Measurements from ENCODE around the gene ZNF669. TPM values are rescaled to one million over a fixed set of nuclear protein-coding genes. Genes with fewer than 3 reads are reported as not detected.

ZNF669 gene
- total RNA-seq, 6 experiments from 2014 or later = 0.90 to 2.6 (median 1.5) TPM

GRCh38 chr1:247070645-247071044, 33.5 kb downstream of the ZNF669 start:
- Histone ChIP-seq H3K27ac (no peak overlapping the region), H3K4me1 (no peaks in the 10 kb centered on the region), H3K9me3 (peaks cover 0 to 2% (median 0%) of the 10 kb centered on the region in 4 donors), H3K36me3 (no peaks in the 10 kb centered on the region), H3K4me3 (no peak overlapping the region), H3K27me3 (no peaks in the 10 kb centered on the region)
- intact Hi-C loops (cut with DNase I) = no loop called here
- WGBS (ENCODE audit: insufficient coverage, low coverage, low lambda C conversion rate, missing lambda C conversion rate) = 89% methylated on average over 3 of the region's 3 CpGs
- ATAC-seq (no peak), DNase-seq (no peak)
- TF ChIP-seq POLR2A (IDR thresholded peaks at IDR 0.05) (no peak), CTCF (IDR thresholded peaks at IDR 0.05) (no peak)

- intact Hi-C loops (cut with DNase I) = no loop called here
- no peak for ATAC-seq
- Histone ChIP-seq H3K27ac (no peak overlapping the region), H3K27me3 (no peaks in the 10 kb centered on the region), H3K4me3 (no peak overlapping the region), H3K36me3 (no peaks in the 10 kb centered on the region), H3K9me3 (peaks cover 0 to 2% (median 0%) of the 10 kb centered on the region in 4 donors), H3K4me1 (no peaks in the 10 kb centered on the region)
- 65% methylated on average over 2 of the region's 3 CpGs for WGBS (ENCODE audit: insufficient coverage, low coverage, low lambda C conversion rate, missing lambda C conversion rate)
- no peak for DNase-seq
- TF ChIP-seq CTCF (IDR thresholded peaks at IDR 0.05) (no peak), POLR2A (IDR thresholded peaks at IDR 0.05) (no peak)
Observed at GRCh38 chr1:247064304-247064703, 39.9 kb downstream of the ZNF669 start.

GRCh38 chr1:247060771-247061170, 43.4 kb downstream of the ZNF669 start:
- DNase-seq = no peak
- TF ChIP-seq POLR2A (IDR thresholded peaks at IDR 0.05) = no peak
- no peak for TF ChIP-seq CTCF (IDR thresholded peaks at IDR 0.05)
- H3K27ac ChIP-seq = no peak overlapping the region
- H3K9me3 ChIP-seq = peaks cover 0 to 12% (median 5%) of the 10 kb centered on the region in 4 donors
- 77% methylated on average over 4 of the region's 4 CpGs for WGBS (ENCODE audit: insufficient coverage, low coverage, low lambda C conversion rate, missing lambda C conversion rate)
- intact Hi-C loops (cut with DNase I) = no loop called here
- H3K4me1 ChIP-seq = no peaks in the 10 kb centered on the region
- ATAC-seq = no peak
- no peak overlapping the region for H3K4me3 ChIP-seq
- H3K36me3 ChIP-seq = no peaks in the 10 kb centered on the region
- H3K27me3 ChIP-seq = no peaks in the 10 kb centered on the region

GRCh38 chr1:247056071-247056470, 48.1 kb downstream of the ZNF669 start:
- no peaks in the 10 kb centered on the region for H3K4me1 ChIP-seq
- intact Hi-C loops (cut with DNase I) = no loop called here
- 89% methylated on average over 2 of the region's 2 CpGs for WGBS (ENCODE audit: insufficient coverage, low coverage, low lambda C conversion rate, missing lambda C conversion rate)
- TF ChIP-seq CTCF (IDR thresholded peaks at IDR 0.05) (no peak), POLR2A (IDR thresholded peaks at IDR 0.05) (no peak)
- no peak overlapping the region for H3K27ac ChIP-seq
- no peaks in the 10 kb centered on the region for H3K27me3 ChIP-seq
- no peak for ATAC-seq
- no peaks in the 10 kb centered on the region for H3K36me3 ChIP-seq
- H3K9me3 ChIP-seq = peaks cover 0 to 26% (median 12%) of the 10 kb centered on the region in 4 donors
- no peak overlapping the region for H3K4me3 ChIP-seq
- DNase-seq = no peak

- peaks cover 0 to 26% (median 12%) of the 10 kb centered on the region in 4 donors for H3K9me3 ChIP-seq
- TF ChIP-seq POLR2A (IDR thresholded peaks at IDR 0.05) = no peak
- TF ChIP-seq CTCF (IDR thresholded peaks at IDR 0.05) = no peak
- no peak overlapping the region for H3K27ac ChIP-seq
- DNase-seq = no peak
- no peak for ATAC-seq
- intact Hi-C loops (cut with DNase I) = no loop called here
- no peaks in the 10 kb centered on the region for H3K27me3 ChIP-seq
- no peaks in the 10 kb centered on the region for H3K36me3 ChIP-seq
- H3K4me1 ChIP-seq = no peaks in the 10 kb centered on the region
- H3K4me3 ChIP-seq = no peak overlapping the region
- 33% methylated on average over 2 of the region's 2 CpGs for WGBS (ENCODE audit: insufficient coverage, low coverage, low lambda C conversion rate, missing lambda C conversion rate)
Observed at GRCh38 chr1:247054992-247055415, 49.2 kb downstream of the ZNF669 start.

Measured in right lobe of liver (tissue), 6 donors.